ENCODE results near the gene CLASP2.
"Not testable (repeated sequence)": the region's sequence is repeated elsewhere in the genome, so short reads cannot be mapped to it uniquely, and the experiment has no call there.

CLASP2 gene

DNA sequence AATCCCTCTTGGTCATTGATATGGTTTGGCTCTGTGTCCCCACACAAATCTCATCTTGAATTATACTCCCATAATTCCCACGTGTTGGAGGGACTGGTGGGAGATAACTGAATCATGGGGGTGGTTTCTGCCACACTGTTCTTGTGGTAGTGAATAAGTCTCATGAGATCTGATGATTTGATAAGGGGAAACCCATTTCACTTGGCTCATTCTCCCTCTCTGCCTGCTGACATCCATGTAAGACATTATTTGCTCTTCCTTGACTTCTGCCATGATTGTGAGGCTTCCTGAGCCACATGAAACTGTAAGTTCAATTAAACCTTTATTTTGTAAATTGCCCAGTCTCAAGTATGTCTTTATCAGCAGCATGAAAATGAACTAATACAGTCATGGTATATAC, 171.0 kb downstream of the CLASP2 start:
- DNase-seq (ENCODE audit: low read depth in 3 of 3, low spot score in 1 of 3) = no peak

DNA sequence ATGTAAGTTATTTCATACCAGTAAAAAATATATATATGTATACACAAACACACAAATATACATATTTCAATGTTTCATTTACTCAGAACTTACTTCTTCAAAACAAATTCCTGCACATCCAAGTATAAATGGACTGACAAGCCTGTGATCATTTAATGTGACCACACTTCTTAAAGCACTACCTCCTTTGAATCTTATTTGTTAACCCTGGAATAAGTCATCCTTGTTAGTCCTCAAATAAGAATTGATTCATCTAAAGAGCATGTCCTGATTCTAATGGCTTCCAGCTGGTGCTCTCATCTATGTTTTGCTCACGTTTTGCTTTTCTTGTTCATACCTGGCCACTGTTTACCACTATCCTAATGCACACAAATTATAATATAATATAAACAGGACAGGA, 173.9 kb downstream of the CLASP2 start:
- no peak for DNase-seq (ENCODE audit: low read depth in 3 of 3, low spot score in 1 of 3)

DNA sequence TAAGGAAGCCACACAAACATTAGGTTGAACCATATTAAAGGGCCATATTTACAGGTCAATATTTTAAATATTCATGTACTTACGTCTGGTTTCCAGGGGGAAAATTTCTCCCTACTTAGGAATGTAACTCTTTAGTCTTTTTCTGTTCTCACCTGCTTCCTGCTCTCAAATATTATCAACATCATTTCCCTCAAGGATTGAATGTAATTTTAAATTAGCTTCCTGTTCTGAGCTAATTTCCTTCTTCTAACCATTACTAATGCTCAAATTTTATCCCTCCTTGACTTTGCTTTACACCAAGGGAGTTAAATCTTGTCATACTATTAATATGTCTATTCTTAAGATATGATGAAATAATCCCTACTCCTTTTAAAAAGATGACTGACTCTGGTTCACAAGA, 174.5 kb downstream of the CLASP2 start:
- DNase-seq (ENCODE audit: low read depth in 3 of 3, low spot score in 1 of 3) = no peak

DNA sequence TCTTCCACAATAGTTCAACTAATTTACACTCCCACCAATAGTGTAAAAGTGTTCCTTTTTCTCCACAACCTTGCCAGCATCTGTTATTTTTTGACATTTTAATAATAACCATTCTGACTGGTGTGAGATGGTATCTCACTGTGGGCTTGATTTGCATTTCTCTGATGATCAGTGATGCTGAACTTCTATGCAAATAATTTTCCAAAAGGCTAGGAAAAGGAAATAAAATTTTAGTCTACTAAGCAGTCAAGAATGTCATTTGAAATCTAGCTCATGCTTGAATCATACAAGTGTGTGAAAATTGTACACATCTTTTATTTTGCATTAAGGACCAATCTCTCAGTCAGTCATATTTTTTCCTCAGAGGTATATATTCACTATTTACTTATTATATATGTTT, 176.1 kb downstream of the CLASP2 start:
- no peak for DNase-seq (ENCODE audit: low read depth in 3 of 3, low spot score in 1 of 3)

DNA sequence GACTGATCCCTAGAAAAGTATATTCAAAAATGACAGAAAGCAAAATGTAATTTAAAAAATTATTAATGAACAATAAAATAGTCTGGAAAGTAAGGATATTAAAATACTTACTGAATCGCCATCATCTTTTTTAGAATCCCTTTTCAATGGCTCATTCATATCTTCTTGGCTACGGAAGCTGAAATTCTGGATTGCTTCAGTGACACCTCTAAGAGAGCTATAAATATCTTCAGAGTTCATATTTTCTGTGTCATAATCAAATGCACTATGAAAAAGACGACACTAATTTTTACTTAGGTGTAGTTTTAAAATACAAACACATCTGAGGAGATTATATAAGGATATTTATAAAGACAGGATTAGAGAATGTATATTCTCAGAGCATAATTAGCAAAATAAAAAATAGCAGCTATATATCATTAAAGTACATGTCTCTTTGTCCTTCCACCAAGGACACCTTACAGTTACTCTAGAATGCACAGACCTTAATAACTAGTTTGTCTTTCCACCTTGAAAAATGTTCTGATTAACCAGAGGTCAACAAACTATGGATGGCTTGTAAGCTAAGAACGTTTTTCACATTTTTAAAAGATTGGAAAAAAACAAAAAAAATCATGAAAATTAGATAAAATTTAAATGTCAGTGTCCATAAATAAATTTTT, 179.2 kb downstream of the CLASP2 start:
- no peak for DNase-seq (ENCODE audit: low read depth in 3 of 3, low spot score in 1 of 3)

DNA sequence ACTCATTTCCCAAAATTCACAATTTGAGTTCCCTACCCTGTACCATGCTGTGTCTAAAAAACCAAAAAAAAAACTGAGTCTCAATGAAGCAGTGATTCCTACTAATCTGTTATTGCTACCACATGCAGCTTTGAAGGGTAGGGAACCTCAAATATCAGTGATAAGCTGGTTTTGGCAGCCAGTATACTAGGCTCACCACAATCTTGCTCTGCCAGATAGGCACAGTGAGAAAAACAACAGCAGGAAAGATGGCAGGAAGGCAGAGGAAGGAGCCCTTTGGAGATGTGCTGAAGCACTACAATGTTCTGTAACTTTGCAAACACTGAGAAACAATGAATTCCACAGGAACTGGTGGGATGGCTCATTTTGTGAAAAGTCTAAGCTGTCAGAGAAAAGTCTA, 180.9 kb downstream of the CLASP2 start:
- DNase-seq (ENCODE audit: low read depth in 3 of 3, low spot score in 1 of 3) = no peak

DNA sequence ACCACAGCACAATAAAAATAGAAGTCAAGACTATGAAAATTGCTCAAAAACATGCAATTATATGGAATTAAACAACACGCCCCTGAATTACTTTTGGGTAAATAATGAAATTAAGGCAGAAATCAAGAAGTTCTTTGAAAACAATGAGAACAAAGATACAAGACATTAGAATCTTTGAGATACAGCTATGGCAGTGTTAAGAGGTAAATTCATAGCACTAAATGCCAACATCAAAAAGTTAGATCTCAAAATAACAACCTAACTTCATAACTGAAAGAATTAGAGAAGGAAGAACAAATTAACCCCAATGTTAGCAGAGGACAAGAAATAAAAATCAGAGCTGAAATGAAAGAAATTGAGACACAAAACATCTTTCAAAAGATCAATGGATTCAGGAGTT, 191.3 kb downstream of the CLASP2 start:
- no peak for DNase-seq (ENCODE audit: low read depth in 3 of 3, low spot score in 1 of 3)

DNA sequence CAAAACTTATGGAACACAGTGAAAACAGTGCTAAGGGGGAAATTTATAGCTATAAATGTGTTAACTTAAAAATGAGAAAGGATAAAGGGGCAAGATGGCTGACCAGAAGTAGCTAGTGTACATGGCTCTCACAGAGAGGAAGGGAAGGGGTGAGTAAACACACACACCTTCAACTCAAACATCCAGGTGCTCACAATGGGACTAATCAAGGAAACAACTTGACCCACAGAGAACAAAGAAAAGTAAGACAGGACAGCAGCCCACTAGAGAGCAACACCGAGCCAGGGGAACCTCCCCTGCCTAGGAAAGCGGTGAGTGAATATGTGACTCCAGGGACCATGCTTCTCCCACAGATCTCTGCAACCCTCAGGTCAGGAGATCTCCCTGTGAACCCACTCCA, 192.8 kb downstream of the CLASP2 start:
- no peak for DNase-seq (ENCODE audit: low read depth in 3 of 3, low spot score in 1 of 3)

DNA sequence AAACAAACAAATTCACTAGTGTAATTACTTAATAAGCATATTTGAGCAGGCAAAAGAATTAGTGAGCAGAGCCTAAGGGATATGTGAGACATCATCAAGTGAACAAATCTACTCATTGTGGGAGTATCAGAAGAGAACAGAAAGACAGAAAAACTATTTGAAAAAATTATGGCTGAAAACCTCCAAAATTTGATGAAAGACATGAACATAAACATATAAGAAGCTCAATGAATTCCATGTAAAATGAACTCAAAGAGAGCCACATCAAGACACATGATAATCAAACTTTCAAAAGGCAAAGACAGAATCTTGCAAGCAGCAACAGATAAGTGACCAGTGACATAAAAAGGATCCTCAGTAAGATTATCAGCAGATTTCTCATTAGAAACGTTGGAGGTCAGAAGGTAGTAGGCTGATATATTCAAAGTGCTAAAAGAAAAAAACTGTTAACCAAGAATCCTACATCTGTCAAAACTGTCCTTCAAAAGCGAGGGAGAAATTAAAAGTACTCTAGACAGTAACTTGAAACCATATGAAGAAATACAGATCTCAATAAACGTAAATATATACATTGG, 194.9 kb downstream of the CLASP2 start:
- no peak for DNase-seq (ENCODE audit: low read depth in 3 of 3, low spot score in 1 of 3)

DNA sequence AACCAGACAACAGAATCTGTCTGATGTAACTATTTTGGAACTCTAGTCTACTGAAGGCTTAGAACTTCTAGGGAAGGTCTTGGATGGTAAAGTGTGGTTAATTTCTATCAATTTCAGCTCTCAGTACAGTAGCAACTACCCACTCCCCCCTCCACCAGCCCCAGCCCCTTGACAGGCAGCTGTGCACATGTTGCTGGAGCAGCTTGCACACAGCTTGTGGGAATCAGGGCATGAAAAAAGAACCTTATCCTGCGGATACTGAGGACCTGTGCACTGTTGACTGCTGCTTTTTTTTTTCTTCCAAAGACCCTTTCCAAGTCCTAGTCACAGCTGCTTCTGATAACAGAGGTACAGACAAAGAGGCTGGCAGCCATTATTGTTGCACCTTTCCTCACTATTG, 196.3 kb downstream of the CLASP2 start:
- no peak for DNase-seq (ENCODE audit: low read depth in 3 of 3, low spot score in 1 of 3)

DNA sequence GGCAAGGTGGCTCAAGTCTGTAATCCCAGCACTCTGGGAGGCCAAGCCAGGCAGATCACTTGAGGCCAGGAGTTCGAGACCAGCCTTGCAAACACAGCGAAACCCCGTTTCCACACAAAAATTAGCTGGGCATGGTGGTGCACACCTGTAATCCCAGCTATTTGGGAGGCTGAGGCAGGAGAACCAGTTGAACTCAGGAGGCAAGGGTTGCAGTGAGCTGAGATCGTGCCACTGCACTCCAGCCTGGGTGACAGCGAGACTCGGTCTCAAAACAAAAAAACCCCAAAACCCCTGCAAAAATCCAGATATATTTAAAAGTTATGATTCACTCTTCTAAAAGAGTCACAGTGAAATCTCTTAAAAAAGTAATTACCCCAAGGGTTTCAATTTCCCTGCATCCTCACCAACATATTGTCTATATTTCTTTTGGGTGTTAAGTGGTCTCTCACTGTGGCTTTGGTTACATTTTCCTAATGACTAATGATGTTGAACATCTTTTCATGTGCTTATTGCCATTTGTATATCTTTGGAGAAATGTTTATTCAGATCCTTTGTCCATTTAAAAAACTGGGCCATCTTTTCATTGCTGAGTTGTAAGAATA, 204.7 kb downstream of the CLASP2 start:
- no peak for DNase-seq (ENCODE audit: low read depth in 3 of 3, low spot score in 1 of 3)

DNA sequence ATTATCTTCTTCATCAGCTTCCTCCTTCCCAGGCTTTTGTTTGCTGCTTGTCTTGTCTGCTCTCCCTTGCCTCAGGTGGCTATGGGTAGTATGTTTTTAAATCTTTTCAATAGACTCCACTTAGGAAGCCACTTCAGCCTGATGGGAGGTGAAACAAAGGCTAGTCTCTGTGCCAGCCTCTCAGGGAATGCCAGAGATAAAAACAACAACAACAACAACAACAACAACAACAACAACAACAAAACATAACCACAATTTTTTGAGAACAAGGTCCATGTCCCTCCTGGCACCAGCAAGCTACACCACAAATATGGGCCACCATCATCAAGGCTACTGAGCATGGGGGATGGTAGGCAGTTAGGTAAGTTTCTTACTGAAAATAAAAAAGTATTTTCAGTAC, 213.0 kb downstream of the CLASP2 start:
- no peak for DNase-seq (ENCODE audit: low read depth in 3 of 3, low spot score in 1 of 3)

DNA sequence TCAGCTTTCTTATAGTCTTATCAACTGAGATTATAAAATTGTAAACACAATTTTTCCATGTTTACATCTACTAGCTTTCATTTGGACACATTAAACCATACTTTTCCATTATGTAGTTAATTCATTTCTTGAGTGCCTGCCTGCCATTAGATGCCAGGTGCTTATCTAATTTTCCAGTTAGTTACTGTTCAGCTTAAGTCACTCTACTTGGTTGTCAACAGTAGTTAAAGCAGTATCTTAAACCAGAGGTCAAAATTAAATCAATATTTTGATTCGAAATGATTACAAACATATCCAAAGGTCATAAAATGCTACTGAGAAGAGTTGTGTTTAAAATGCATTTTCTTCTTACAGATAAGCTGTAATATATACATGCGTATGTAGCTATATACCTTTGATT, 221.6 kb downstream of the CLASP2 start:
- no peak for DNase-seq (ENCODE audit: low read depth in 3 of 3, low spot score in 1 of 3)

DNA sequence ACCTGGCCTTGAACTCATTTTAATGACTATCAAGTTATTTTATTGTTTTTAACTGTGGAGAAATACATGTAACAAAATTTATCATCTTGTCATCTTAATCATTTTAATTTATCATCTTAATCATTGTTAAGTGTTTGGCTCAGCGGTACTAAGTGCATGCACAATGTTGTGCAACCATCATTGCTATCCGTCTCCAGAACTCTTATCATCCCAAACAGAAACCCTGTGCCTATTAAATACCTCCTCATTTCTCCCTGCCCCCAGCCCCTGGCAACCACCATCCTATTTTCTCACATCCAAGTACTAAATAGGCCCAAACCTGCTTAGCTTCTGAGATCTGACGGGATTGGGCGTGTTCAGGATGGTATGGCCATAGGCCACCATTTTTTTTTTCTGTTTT, 226.3 kb downstream of the CLASP2 start:
- DNase-seq (ENCODE audit: low read depth in 3 of 3, low spot score in 1 of 3) = no peak

DNA sequence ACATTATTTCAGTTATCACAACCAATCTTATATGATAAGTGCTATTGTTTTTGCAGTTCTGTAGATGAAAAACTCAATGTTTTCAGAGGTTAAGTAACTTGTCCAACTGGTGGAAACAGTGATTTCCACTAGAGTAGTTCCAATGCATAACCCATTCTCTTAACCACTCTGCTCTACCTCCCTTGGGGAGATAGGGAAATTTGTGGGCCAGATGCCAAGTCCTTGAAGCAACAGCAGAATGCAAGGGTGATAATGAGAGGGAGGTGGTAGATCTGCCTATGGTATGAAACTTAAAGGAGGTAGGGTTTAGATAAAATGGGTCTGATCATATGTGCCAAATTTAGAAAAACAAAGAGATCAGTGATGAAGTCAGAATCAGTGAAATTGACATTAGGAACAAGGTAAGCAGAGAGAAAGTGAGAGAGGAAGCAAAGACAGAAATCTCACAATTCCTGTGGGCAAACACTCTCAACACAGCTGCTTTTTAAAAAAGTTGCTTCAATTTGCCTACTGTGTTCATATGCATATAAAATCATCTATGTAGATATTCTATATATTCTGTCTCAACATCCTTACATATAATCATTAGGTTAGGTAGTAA, 227.3 kb downstream of the CLASP2 start:
- no peak for DNase-seq (ENCODE audit: low read depth in 3 of 3, low spot score in 1 of 3)

DNA sequence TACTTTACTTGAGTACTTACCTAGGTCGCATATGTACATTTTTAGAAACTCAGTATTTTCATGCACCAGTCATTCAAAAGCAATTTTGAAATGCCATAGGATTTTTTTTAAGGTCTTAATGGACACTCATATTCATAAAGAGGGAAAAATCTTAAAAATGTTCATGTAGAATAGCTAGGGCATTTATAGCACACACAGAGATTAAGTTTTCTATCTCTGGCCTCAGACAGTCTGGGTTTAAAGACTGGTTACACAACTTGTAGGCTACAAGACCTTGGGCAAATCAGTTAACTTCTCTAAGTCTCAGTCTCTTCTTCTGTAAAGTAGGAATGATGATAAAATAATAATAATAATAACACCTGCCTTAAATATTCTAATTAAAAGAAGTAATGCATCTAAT, 229.4 kb downstream of the CLASP2 start:
- no peak for DNase-seq (ENCODE audit: low read depth in 3 of 3, low spot score in 1 of 3)

DNA sequence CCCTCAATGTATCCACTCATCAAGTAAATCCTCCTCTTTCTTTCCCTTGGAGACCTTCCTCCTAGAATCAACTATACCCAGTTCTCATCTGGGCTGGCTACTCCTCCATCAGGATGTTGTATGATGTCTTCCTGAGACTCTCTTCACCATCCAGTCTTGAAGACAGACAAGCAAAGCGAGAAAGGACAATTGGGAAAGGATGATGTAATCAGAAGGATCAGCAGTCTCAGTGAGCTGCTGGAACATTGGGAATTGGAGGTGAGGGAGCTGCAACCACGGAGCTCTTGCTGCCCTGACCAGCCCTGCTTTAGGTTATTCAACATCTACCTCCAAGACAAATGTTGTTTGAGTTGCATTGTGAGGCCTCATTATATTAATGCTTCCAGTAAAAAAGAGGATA, 229.8 kb downstream of the CLASP2 start:
- DNase-seq (ENCODE audit: low read depth in 3 of 3, low spot score in 1 of 3) = no peak

DNA sequence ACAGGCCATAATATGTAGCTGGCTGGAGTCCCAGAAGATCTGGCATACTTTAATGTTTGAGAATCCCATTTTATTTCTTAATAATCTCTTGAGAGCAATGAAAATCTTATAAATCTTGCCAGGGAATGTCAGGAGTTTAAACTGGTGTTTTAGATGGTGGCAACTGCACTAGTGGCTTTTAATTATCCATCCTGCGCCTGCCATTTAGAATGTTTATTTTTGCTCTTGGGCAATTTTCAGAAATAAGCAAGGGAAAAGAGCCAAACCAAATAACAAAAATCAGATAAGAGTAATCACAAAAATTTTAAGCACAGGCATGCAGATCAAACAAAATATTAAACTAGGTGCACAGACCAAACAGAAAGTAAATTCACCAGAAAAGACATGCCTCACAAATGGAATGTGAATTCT, 235.9 kb downstream of the CLASP2 start:
- DNase-seq (ENCODE audit: low read depth in 3 of 3, low spot score in 1 of 3) = no peak

DNA sequence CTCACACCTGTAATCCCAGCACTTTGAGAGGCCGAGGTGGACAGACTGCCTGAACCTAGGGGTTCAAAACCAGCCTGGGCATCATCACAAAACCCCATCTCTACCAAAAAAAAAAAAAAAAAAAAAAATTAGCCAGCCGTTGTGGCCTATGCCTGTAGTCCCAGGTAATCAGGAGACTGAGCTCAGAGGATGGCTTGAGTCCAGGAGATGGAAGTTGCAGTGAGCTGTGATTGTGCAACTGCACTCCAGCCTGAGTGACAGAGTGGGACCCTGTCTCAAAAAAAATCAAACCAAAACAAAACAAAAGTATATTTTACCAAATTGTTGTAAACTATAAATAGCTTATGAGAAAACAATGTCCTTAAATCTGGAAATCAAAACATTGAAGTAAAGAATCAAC, 243.2 kb downstream of the CLASP2 start:
- DNase-seq (ENCODE audit: low read depth in 3 of 3, low spot score in 1 of 3) = no peak

DNA sequence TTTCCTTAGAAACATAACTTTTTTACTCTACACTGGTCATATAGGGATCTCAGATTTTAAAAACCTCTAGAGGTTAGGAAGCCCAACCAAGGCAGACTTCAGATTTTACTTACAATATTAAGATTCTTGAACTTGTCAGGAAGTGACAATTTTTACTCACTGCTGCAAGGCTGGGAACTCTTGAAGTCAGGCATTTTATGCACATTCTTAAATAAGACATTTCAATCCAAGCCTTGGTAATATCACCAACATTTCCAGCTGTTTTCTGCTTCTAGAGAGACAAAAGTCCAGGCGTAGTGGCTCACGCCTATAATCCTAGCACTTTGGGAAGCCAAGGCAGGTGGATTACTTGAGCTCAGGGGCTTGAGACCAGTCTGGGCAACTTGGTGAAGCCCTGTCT, 244.2 kb downstream of the CLASP2 start:
- DNase-seq (ENCODE audit: low read depth in 3 of 3, low spot score in 1 of 3) = no peak

DNA sequence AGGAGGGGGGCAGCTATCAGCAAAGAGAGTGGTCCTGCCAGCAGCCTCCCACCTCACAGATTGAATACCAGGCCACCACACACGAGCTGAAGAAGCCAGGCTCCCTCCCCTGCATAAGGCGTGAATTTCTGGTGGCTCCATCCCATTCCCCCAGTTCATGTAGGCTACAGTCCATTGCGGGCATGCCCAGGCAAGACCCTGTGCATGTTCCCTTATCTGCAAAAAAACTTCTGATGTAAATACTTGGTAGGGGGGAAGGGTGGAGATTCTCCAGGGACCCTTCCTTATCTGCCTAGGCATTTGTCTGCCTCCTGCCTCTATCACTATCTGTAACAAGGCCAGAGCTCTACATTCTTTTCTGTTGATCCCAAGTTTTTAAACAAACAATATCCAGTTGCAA, 250.3 kb downstream of the CLASP2 start:
- DNase-seq (ENCODE audit: low read depth in 3 of 3, low spot score in 1 of 3) = no peak

DNA sequence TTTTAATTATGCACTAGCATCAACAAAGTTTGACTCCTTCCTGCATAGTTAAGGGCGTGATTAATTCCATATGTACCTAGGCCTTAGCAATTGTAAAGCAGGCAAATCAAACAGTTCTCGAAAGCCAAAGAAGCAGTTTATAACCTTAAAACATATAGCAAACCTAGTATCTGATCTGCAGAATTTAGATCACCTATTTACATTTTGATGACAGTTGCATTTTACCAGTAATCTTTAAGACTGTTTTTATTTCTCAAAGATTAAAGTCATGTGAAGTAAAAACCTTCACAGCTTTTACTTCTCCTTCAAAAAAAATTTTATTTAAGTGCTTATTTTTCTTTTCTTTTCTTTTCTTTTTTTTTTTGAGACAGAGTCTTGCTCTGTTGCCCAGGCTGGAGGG, 257.0 kb downstream of the CLASP2 start:
- no peak for DNase-seq (ENCODE audit: low read depth in 3 of 3, low spot score in 1 of 3)

DNA sequence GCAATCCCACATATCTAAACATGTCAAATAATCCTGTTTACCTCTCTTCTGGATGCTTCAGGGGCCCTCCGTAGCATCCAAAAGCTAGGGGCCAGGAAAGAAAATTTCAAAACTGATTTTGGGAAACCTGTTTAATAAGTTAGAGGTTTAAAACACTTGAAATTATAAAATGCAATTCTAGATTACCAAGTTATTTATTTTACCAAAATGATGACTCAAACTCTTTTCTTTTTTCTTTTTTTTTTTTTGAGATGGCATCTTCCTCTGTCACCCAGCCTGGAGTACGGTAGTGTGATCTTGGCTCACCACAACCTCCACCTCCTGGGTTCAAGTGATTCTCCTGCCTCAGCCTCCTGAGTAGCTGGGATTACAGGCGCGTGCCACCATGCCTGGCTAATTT, 258.5 kb downstream of the CLASP2 start:
- not testable (repeated sequence) for DNase-seq (ENCODE audit: low read depth in 3 of 3, low spot score in 1 of 3)
